LNCAP (cell line): ENCODE measurements around the gene LIN9.

ENCODE experiments used
- CTCF ChIP-seq: fragments of 450-650 bp; IDR thresholded peaks from 2 replicates; pipeline ENCODE4 v1.5.1; 2017; ENCODE audit warnings: mild to moderate bottlenecking

Gene LIN9

GRCh38 chr1:226305184-226305583, 3.8 kb downstream of the LIN9 start:
- no peak for TF ChIP-seq CTCF

- no peak for TF ChIP-seq CTCF
Measured at GRCh38 chr1:226304291-226304955, 4.5 kb downstream of the LIN9 start.

GRCh38 chr1:226302731-226303130, 6.2 kb downstream of the LIN9 start:
- TF ChIP-seq CTCF: no peak

- no peak for TF ChIP-seq CTCF
Measured at GRCh38 chr1:226296911-226297310, 12.1 kb downstream of the LIN9 start.

GRCh38 chr1:226293553-226293920, 15.4 kb downstream of the LIN9 start:
- no peak for TF ChIP-seq CTCF

GRCh38 chr1:226292874-226293552, 16.0 kb downstream of the LIN9 start:
- no peak for TF ChIP-seq CTCF

- no peak for TF ChIP-seq CTCF
Measured at GRCh38 chr1:226287587-226287986, 21.4 kb downstream of the LIN9 start.

- no peak for TF ChIP-seq CTCF
Measured at GRCh38 chr1:226281058-226281457, 27.9 kb downstream of the LIN9 start.
